RWPE1 (cell line): Measurements from ENCODE around the gene SPATS2.
"Not testable (repeated sequence)": the region's sequence is repeated elsewhere in the genome, so short reads cannot be mapped to it uniquely, and the experiment has no call there.

Experiments used
- CTCF ChIA-PET: fragments of 350-600 bp; sonication (Branson Sonifier 250); formaldehyde crosslinking; extraction: SDS; loops from one replicate; lab custom pipeline; 2021; lab: Yijun Ruan, JAX
- POLR2A ChIA-PET: fragments of 400-600 bp; formaldehyde crosslinking; extraction: SDS; loops from one replicate; lab custom pipeline; 2020; ENCODE audit warnings: antibody characterized with exemption; ENCODE audit not compliant: low non-redundant PET; lab: Yijun Ruan, JAX
- DNase-seq: peaks from one replicate; pipeline ENCODE4 v3.0.0; 2012; ENCODE audit warnings: low spot score
- H3K27ac ChIP-seq: fragments of 450-650 bp; 2 replicates; pipeline ENCODE4 v1.5.1; 2017
- CTCF ChIP-seq: fragments of 450-650 bp; conservative IDR thresholded peaks from 2 replicates; pipeline ENCODE4 v1.5.1; 2017; ENCODE audit warnings: low read depth, mild to moderate bottlenecking

The SPATS2 gene

GRCh38 chr12:49529414-49529813 is 162.2 kb downstream of the SPATS2 start:
- no peak overlapping the region for H3K27ac ChIP-seq
- POLR2A ChIA-PET: interaction anchor here (0.6 kb wide), 1 partner anchor 26 kb away, joined by 4 read pairs; no protein-coding TSS in a partner anchor
- DNase-seq: no peak
- TF ChIP-seq CTCF: no peak
- CTCF ChIA-PET: interaction anchor here (0.7 kb wide), 1 partner anchor 233 kb away, joined by 5 read pairs; no protein-coding TSS in a partner anchor

GRCh38 chr12:49531745-49532144 is 164.5 kb downstream of the SPATS2 start:
- DNase-seq: no peak
- no peak overlapping the region for H3K27ac ChIP-seq
- TF ChIP-seq CTCF: no peak
- ChIA-PET POLR2A (no interaction called here), CTCF (no interaction called here)

- H3K27ac ChIP-seq: no peak overlapping the region
- no peak for DNase-seq
- ChIA-PET POLR2A (no interaction called here), CTCF (interaction anchor here (1.2 kb wide), 1 partner anchor 191 kb away, joined by 6 read pairs; no protein-coding TSS in a partner anchor)
- no peak for TF ChIP-seq CTCF
Observed at GRCh38 chr12:49533331-49533730, 166.1 kb downstream of the SPATS2 start.

GRCh38 chr12:49534122-49534521 is 166.9 kb downstream of the SPATS2 start:
- DNase-seq, H3K27ac ChIP-seq, POLR2A ChIA-PET: not testable (repeated sequence)
- CTCF ChIA-PET: interaction anchor here (1.0 kb wide), 1 partner anchor 176 kb away, joined by 3 read pairs; no protein-coding TSS in a partner anchor

GRCh38 chr12:49534731-49535278 is 167.5 kb downstream of the SPATS2 start:
- POLR2A ChIA-PET: no interaction called here
- CTCF ChIA-PET: interaction anchor here (1.0 kb wide), 1 partner anchor 176 kb away, joined by 3 read pairs; no protein-coding TSS in a partner anchor

GRCh38 chr12:49535921-49536525 is 168.8 kb downstream of the SPATS2 start:
- DNase-seq: no peak
- TF ChIP-seq CTCF: no peak

More at GRCh38 chr12:49534731-49535278, 167.5 kb downstream of the SPATS2 start:
- no peak for TF ChIP-seq CTCF
- peak overlapping the region; percentile 2; the same call in 1 of the 2 replicates for H3K27ac ChIP-seq
- no peak for DNase-seq

More at GRCh38 chr12:49535921-49536525, 168.8 kb downstream of the SPATS2 start:
- ChIA-PET POLR2A (no interaction called here), CTCF (interaction anchor here (1.2 kb wide), 2 partner anchors 22 to 45 kb away, joined by 3 to 4 read pairs; no protein-coding TSS in a partner anchor)
- H3K27ac ChIP-seq: no peak overlapping the region; the same call in 1 of the 2 replicates
